Tibial nerve (tissue), 4 donors: ENCODE measurements around the gene SHROOM1. TPM values are rescaled to one million over a fixed set of nuclear protein-coding genes. Genes with fewer than 3 reads are reported as not detected.

Experiments used
- DNase-seq, 2 donors: peaks; one replicate each; pipeline ENCODE4 v3.0.0-alpha.2; 2019; ENCODE audit warnings: low spot score in 2 of 2
- H3K27ac ChIP-seq, 4 donors: fragments of 200-600 bp; sonication (generic) in 3 of 4; one replicate each; pipeline ENCODE4 v1.5.1; 2017 to 2019; ENCODE audit warnings: mild to moderate bottlenecking in 1 of 4
- H3K27me3 ChIP-seq, 2 donors: fragments of 200-600 bp; sonication (generic) in 1 of 2; one replicate each; pipeline versions ENCODE4 v1.5.1 to v1.6.0; 2017 to 2019
- H3K36me3 ChIP-seq, 3 donors: fragments of 200-600 bp; sonication (generic); one replicate each; pipeline ENCODE4 v1.5.1; 2018 to 2019
- H3K4me1 ChIP-seq, 4 donors: fragments of 200-600 bp; sonication (generic) in 3 of 4; one replicate each; pipeline ENCODE4 v1.5.1; 2017 to 2019
- H3K4me3 ChIP-seq, 4 donors: fragments of 200-600 bp; sonication (generic) in 3 of 4; one replicate each; pipeline ENCODE4 v1.5.1; 2017 to 2019; ENCODE audit warnings: mild to moderate bottlenecking in 1 of 4, moderate library complexity in 1 of 4
- H3K9me3 ChIP-seq, 4 donors: fragments of 200-600 bp; sonication (generic) in 3 of 4; one replicate each; pipeline ENCODE4 v1.5.1; 2017 to 2019
- CTCF ChIP-seq, 5 experiments: fragments of 200-600 bp in 3 of 5; fragments of 450-650 bp in 2 of 5; sonication (generic) in 3 of 5; IDR thresholded peaks; one replicate each; pipeline ENCODE4 v1.5.1; 2016 to 2019; ENCODE audit warnings: antibody characterized with exemption in 5 of 5, mild to moderate bottlenecking in 3 of 5, moderate library complexity in 2 of 5
- EP300 ChIP-seq, 2 donors: sonication (generic); formaldehyde crosslinking; IDR thresholded peaks; one replicate each; pipeline ENCODE4 v1.6.1; 2017; ENCODE audit warnings: antibody characterized with exemption in 2 of 2, mild to moderate bottlenecking in 1 of 2
- POLR2A ChIP-seq, 2 donors: fragments of 450-650 bp; IDR thresholded peaks; one replicate each; pipeline ENCODE4 v1.6.1; 2017; ENCODE audit warnings: antibody characterized with exemption in 2 of 2, mild to moderate bottlenecking in 2 of 2, moderate library complexity in 2 of 2
- WGBS, 2 donors: methylation state at CpG; one replicate each; pipeline ENCODE4 v1.1.5; 2018; 5-methylcytosine and 5-hydroxymethylcytosine counted together
- total RNA-seq, 4 donors: library from RNA; depleted of rRNA; stranded (reverse); fragments of >200 nt; gene quantifications; one replicate each; pipeline ENCODE4 v1.1.0, GENCODE V29; 2016

SHROOM1 gene
- total RNA-seq, 4 donors from 2014 or later: 29.1 to 67.5 (median 38.5) TPM

- peaks cover 2 to 49% of the 10 kb centered on the region in 2 donors for H3K27me3 ChIP-seq
- WGBS, 2 donors: 77 to 78% methylated on average over 1 of the region's 1 CpG
- TF ChIP-seq EP300 (IDR thresholded peaks at IDR 0.05) (no peak), POLR2A (IDR thresholded peaks at IDR 0.05) (no peak), CTCF (IDR thresholded peaks at IDR 0.05) (no peak)
These were observed 13.4 kb downstream of the SHROOM1 start for GRCh38 chr5:132817011-132817410.

GRCh38 chr5:132816554-132816953 lies 13.9 kb downstream of the SHROOM1 start:
- Histone ChIP-seq H3K4me1 (peaks cover 0 to 41% (median 14%) of the 10 kb centered on the region in 4 donors), H3K4me3 (no peak overlapping the region), H3K27ac (no peak overlapping the region), H3K36me3 (no peaks in the 10 kb centered on the region), H3K27me3 (peaks cover 2 to 53% of the 10 kb centered on the region in 2 donors), H3K9me3 (no peaks in the 10 kb centered on the region)
- TF ChIP-seq POLR2A (IDR thresholded peaks at IDR 0.05): no peak
- TF ChIP-seq EP300 (IDR thresholded peaks at IDR 0.05): no peak
- no peak for TF ChIP-seq CTCF (IDR thresholded peaks at IDR 0.05)
- DNase-seq: no peak

More at GRCh38 chr5:132817011-132817410, 13.4 kb downstream of the SHROOM1 start:
- H3K36me3 ChIP-seq: no peaks in the 10 kb centered on the region
- H3K4me1 ChIP-seq: peaks cover 0 to 46% (median 16%) of the 10 kb centered on the region in 4 donors
- no peak overlapping the region for H3K27ac ChIP-seq
- no peak for DNase-seq
- no peak overlapping the region for H3K4me3 ChIP-seq
- no peaks in the 10 kb centered on the region for H3K9me3 ChIP-seq

- no peaks in the 10 kb centered on the region for H3K9me3 ChIP-seq
- no peaks in the 10 kb centered on the region for H3K36me3 ChIP-seq
- WGBS, 2 donors: 80 to 81% methylated on average over 2 of the region's 2 CpGs
- no peak overlapping the region for H3K4me3 ChIP-seq
- no peak for TF ChIP-seq CTCF (IDR thresholded peaks at IDR 0.05)
- no peak for TF ChIP-seq EP300 (IDR thresholded peaks at IDR 0.05)
- no peak for TF ChIP-seq POLR2A (IDR thresholded peaks at IDR 0.05)
- no peak for DNase-seq
- H3K4me1 ChIP-seq: peaks cover 0 to 36% (median 12%) of the 10 kb centered on the region in 4 donors
- no peak overlapping the region for H3K27ac ChIP-seq
- peaks cover 2 to 58% of the 10 kb centered on the region in 2 donors for H3K27me3 ChIP-seq
These were observed 14.4 kb downstream of the SHROOM1 start for GRCh38 chr5:132816083-132816482.

DNA sequence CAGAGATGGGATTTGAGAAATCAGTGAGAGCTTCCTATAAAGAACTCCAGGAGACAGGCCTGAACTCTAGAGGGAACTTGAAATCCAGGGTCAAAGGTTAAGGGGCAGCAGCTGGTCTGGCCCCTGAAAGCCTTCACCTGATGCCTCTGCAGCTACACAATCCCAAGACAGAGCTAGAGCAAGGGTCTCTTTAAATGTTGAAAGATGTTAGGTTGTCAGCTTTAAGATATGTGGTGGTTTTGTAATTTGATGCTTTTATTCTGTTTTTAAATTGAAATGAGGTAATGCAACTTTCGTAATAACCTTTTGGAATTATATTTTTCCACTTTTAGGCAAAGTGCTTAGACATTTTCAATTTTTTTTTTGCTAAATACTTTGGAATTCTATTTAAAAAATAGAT lies 15.0 kb downstream of the SHROOM1 start:
- TF ChIP-seq POLR2A (IDR thresholded peaks at IDR 0.05) (no peak), EP300 (IDR thresholded peaks at IDR 0.05) (no peak), CTCF (IDR thresholded peaks at IDR 0.05) (no peak)
- WGBS, 2 donors: 90 to 93% methylated on average over 1 of the region's 1 CpG
- peaks cover 5 to 64% of the 10 kb centered on the region in 2 donors for H3K27me3 ChIP-seq

DNA sequence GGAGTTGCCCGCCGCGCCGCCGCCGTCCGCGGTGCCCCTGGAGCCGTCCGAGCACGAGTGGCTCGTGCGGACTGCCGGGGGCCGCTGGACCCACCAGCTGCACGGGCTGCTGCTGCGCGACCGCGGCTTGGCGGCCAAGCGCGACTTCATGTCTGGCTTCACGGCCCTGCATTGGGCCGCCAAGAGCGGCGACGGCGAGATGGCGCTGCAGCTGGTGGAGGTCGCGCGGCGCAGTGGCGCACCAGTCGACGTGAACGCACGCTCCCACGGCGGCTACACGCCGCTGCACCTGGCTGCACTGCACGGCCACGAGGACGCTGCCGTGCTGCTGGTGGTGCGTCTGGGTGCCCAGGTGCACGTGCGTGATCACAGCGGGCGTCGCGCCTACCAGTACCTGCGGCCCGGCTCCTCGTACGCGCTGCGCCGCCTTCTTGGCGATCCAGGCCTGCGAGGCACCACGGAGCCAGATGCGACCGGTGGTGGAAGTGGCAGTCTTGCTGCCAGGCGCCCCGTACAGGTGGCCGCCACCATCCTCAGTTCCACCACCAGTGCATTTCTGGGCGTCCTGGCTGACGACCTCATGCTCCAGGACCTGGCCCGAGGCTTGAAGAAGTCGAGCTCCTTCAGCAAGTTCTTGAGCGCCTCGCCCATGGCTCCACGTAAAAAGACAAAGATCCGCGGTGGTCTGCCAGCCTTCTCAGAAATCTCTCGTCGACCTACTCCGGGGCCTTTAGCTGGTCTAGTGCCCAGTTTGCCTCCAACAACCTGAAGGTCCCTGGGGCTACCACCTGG lies 15.7 kb downstream of the SHROOM1 start:
- H3K36me3 ChIP-seq: no peaks in the 10 kb centered on the region
- H3K4me3 ChIP-seq: peak overlapping the region in 2 of 4 donors; percentile 44 to 49
- peaks cover 0 to 23% (median 7%) of the 10 kb centered on the region in 4 donors for H3K4me1 ChIP-seq
- no peak for DNase-seq
- no peaks in the 10 kb centered on the region for H3K9me3 ChIP-seq
- peak overlapping the region in 2 of 4 donors; percentile 76 to 82 for H3K27ac ChIP-seq
- peaks cover 5 to 66% of the 10 kb centered on the region in 2 donors for H3K27me3 ChIP-seq
- WGBS, 2 donors: 79 to 90% methylated on average over 36 to 54 of the region's 81 CpGs
- TF ChIP-seq CTCF (IDR thresholded peaks at IDR 0.05) (no peak), POLR2A (IDR thresholded peaks at IDR 0.05) (no peak), EP300 (IDR thresholded peaks at IDR 0.05) (no peak)

More for the DNA sequence above, 15.0 kb downstream of the SHROOM1 start:
- no peak overlapping the region for H3K4me3 ChIP-seq
- DNase-seq: no peak
- H3K4me1 ChIP-seq: peaks cover 0 to 31% (median 11%) of the 10 kb centered on the region in 4 donors
- no peak overlapping the region for H3K27ac ChIP-seq
- no peaks in the 10 kb centered on the region for H3K9me3 ChIP-seq
- no peaks in the 10 kb centered on the region for H3K36me3 ChIP-seq
